PC-9 (cell line): ENCODE data around the gene S100A6. TPM values are rescaled to one million over a fixed set of nuclear protein-coding genes. Genes with fewer than 3 reads are reported as not detected.

ENCODE experiments used
- BruUV-seq: library from RNA; stranded (reverse); fragments of 400-500 nt; replicated peaks from 2 replicates; lab custom pipeline; 2021; lab: Mats Ljungman, UMichigan
- CTCF ChIA-PET: fragments of 300-600 bp; sonication (Branson Sonifier 250); formaldehyde crosslinking; loops from one replicate; lab custom pipeline; 2022; ENCODE audit warnings: antibody characterized with exemption; lab: Charles Lee
- POLR2A ChIA-PET: fragments of 300-600 bp; sonication (Branson Sonifier 250); formaldehyde crosslinking; loops from one replicate; lab custom pipeline; 2022; ENCODE audit warnings: antibody characterized with exemption; ENCODE audit not compliant: unreplicated experiment; lab: Charles Lee
- DNase-seq, 2 experiments: peaks; one replicate each; pipeline versions ENCODE4 v3.0.0 to v3.0.0-alpha.2; 2015 to 2022; ENCODE audit warnings: mixed read lengths in 1 of 2
- H2AFZ ChIP-seq: fragments of 200-600 bp; sonication (generic); 2 replicates; pipeline ENCODE4 v1.8.1; 2017; ENCODE audit warnings: antibody characterized with exemption
- H3F3A ChIP-seq: fragments of 200-600 bp; sonication (generic); 2 replicates; pipeline ENCODE4 v1.8.1; 2017; ENCODE audit warnings: antibody characterized with exemption, mild to moderate bottlenecking, low read depth; ENCODE audit not compliant: insufficient read depth
- H3K27ac ChIP-seq: fragments of 200-600 bp; sonication (generic); 2 replicates; pipeline ENCODE4 v1.6.1; 2016; ENCODE audit warnings: mixed run types
- H3K27me3 ChIP-seq: fragments of 200-600 bp; sonication (generic); 2 replicates; pipeline ENCODE4 v1.6.1; 2016; ENCODE audit warnings: low read depth, mixed run types; ENCODE audit not compliant: insufficient read depth
- H3K36me3 ChIP-seq: fragments of 200-600 bp; sonication (generic); 2 replicates; pipeline ENCODE4 v1.6.1; 2016; ENCODE audit warnings: low read depth, mixed run types
- H3K4me1 ChIP-seq: fragments of 200-600 bp; sonication (generic); replicated peaks from 2 replicates; pipeline ENCODE4 v1.6.1; 2016; ENCODE audit warnings: mixed run types; ENCODE audit not compliant: insufficient read depth
- H3K4me2 ChIP-seq: fragments of 200-600 bp; sonication (generic); 2 replicates; pipeline ENCODE4 v1.6.1; 2017; ENCODE audit warnings: mixed run types
- H3K4me3 ChIP-seq: fragments of 200-600 bp; sonication (generic); 2 replicates; pipeline ENCODE4 v1.6.1; 2016; ENCODE audit warnings: mixed run types
- H3K79me2 ChIP-seq: fragments of 200-600 bp; sonication (generic); 2 replicates; pipeline ENCODE4 v1.6.1; 2017; ENCODE audit warnings: low read depth, mixed run types
- H3K9me2 ChIP-seq: fragments of 200-600 bp; sonication (generic); 2 replicates; pipeline ENCODE4 v1.8.1; 2017; ENCODE audit warnings: mild to moderate bottlenecking; ENCODE audit not compliant: insufficient read depth
- H3K9me3 ChIP-seq: fragments of 200-600 bp; sonication (generic); 2 replicates; pipeline ENCODE4 v1.8.1; 2016; ENCODE audit warnings: low read depth; ENCODE audit not compliant: insufficient read depth
- H4K20me1 ChIP-seq: fragments of 200-600 bp; sonication (generic); 2 replicates; pipeline ENCODE4 v1.8.1; 2017; ENCODE audit not compliant: insufficient read depth
- EZH2 ChIP-seq: fragments of 200-600 bp; sonication (generic); IDR thresholded peaks from 2 replicates; pipeline ENCODE4 v1.8.0; 2017; ENCODE audit warnings: antibody characterized with exemption, low read depth
- intact Hi-C: fragments of 100-400 bp; cut with micrococcal nuclease; formaldehyde crosslinking; loops from one replicate; pipeline ENCODE4 v1.10.0; 2022; ENCODE audit not compliant: unreplicated experiment
- total RNA-seq: library from RNA; stranded (reverse); gene quantifications from 2 replicates; pipeline ENCODE4 v1.2.3, GENCODE V29; 2021
- TF ChIP-seq, protein P1 (sequence below): fragments of 200-600 bp; sonication (generic); conservative IDR thresholded peaks from 2 replicates; pipeline ENCODE4 v1.6.1; 2017; ENCODE audit warnings: mixed run types, antibody characterized with exemption, mild to moderate bottlenecking, moderate library complexity

The S100A6 gene
- total RNA-seq, 1 experiment from 2014 or later: 994 TPM

DNA sequence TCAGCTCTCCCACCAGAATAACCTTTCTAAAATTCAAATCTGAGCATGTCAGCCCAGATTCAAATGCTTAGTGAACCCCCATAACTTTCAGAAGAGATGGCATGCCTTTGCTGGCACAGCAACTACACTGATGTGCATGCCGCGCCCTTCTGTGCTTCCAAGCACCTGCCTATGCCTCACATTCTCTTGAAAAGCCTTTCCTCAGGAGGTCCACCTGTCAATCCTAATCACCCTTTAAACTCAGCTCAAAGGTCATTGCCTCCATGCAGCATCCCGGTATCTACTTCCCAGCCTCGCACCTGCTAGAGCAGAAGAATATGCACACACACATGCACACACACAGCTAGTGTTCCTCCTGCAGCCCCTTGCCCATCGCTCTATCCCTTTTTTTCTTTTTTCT lies 35.1 kb upstream of the S100A6 start:
- Histone ChIP-seq H3K4me3 (no peak overlapping the region), H3K27me3 (no peaks in the 10 kb centered on the region), H3K9me2 (no peaks in the 10 kb centered on the region), H2AFZ (no peak overlapping the region), H3K36me3 (no peaks in the 10 kb centered on the region), H4K20me1 (no peaks in the 10 kb centered on the region), H3K79me2 (no peaks in the 10 kb centered on the region), H3K4me2 (no peak overlapping the region), H3K4me1 (peaks cover 44% of the 10 kb centered on the region), H3K27ac (no peak overlapping the region), H3K9me3 (no peaks in the 10 kb centered on the region), H3F3A (peaks cover 33% of the 10 kb centered on the region)
- TF ChIP-seq EZH2: no peak
- TF ChIP-seq, protein P1, sequence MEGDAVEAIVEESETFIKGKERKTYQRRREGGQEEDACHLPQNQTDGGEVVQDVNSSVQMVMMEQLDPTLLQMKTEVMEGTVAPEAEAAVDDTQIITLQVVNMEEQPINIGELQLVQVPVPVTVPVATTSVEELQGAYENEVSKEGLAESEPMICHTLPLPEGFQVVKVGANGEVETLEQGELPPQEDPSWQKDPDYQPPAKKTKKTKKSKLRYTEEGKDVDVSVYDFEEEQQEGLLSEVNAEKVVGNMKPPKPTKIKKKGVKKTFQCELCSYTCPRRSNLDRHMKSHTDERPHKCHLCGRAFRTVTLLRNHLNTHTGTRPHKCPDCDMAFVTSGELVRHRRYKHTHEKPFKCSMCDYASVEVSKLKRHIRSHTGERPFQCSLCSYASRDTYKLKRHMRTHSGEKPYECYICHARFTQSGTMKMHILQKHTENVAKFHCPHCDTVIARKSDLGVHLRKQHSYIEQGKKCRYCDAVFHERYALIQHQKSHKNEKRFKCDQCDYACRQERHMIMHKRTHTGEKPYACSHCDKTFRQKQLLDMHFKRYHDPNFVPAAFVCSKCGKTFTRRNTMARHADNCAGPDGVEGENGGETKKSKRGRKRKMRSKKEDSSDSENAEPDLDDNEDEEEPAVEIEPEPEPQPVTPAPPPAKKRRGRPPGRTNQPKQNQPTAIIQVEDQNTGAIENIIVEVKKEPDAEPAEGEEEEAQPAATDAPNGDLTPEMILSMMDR: no peak
- CTCF ChIA-PET: interaction anchor here (0.6 to 1.0 kb wide), 4 partner anchors 31 to 361 kb away, joined by 5 to 13 read pairs (median 12); no protein-coding TSS in a partner anchor
- DNase-seq: no peak
- intact Hi-C loops: loop anchor here (5.0 kb wide), 1 partner anchor 86 kb away; the partner anchor contains the start of gene SNAPIN
- no TSS peak for BruUV-seq
- POLR2A ChIA-PET: no interaction called here

GRCh38 chr1:153569465-153569864 lies 33.7 kb upstream of the S100A6 start:
- Histone ChIP-seq H3K27me3 (no peaks in the 10 kb centered on the region), H3K79me2 (no peaks in the 10 kb centered on the region), H3K9me3 (no peaks in the 10 kb centered on the region), H2AFZ (no peak overlapping the region), H3F3A (peaks cover 46% of the 10 kb centered on the region), H3K27ac (no peak overlapping the region), H3K4me2 (no peak overlapping the region), H3K4me3 (no peak overlapping the region), H4K20me1 (no peaks in the 10 kb centered on the region), H3K36me3 (no peaks in the 10 kb centered on the region), H3K9me2 (no peaks in the 10 kb centered on the region), H3K4me1 (peaks cover 59% of the 10 kb centered on the region)
- ChIA-PET CTCF (interaction anchor here (2.9 kb wide), 1 partner anchor 58 kb away, joined by 10 read pairs; the partner anchor contains the start of gene S100A13), POLR2A (no interaction called here)
- DNase-seq: no peak
- TF ChIP-seq, protein P1: no peak
- TF ChIP-seq EZH2: no peak
- intact Hi-C loops: loop anchor here (2.0 to 10.0 kb wide), 4 partner anchors 217 to 613 kb away; partner anchors contain the start of genes CREB3L4, RAB13 and SLC39A1
- BruUV-seq: no TSS peak

- no peaks in the 10 kb centered on the region for H3K9me2 ChIP-seq
- H3K4me3 ChIP-seq: peak overlapping the region; percentile 29; the same call in 1 of the 2 replicates
- no peak for TF ChIP-seq EZH2
- TF ChIP-seq, protein P1: peak; percentile 98
- intact Hi-C loops: loop anchor here (1.0 to 10.0 kb wide), 11 partner anchors 35 to 614 kb away; partner anchors contain the start of genes CHTOP, CREB3L4, RAB13 and SLC39A1
- no peaks in the 10 kb centered on the region for H3K27me3 ChIP-seq
- peak; percentile 85 to 94 for DNase-seq
- H2AFZ ChIP-seq: peak overlapping the region; percentile 76
- H3K4me2 ChIP-seq: peak overlapping the region; percentile 72
- H3K9me3 ChIP-seq: no peaks in the 10 kb centered on the region
- H3K4me1 ChIP-seq: peaks cover 63% of the 10 kb centered on the region
- H3K79me2 ChIP-seq: no peaks in the 10 kb centered on the region
- no peaks in the 10 kb centered on the region for H4K20me1 ChIP-seq
- POLR2A ChIA-PET: interaction anchor here (0.6 to 1.7 kb wide), 12 partner anchors 22 to 1403 kb away, joined by 3 to 12 read pairs (median 4); partner anchors contain the start of genes CHTOP, RPS27 and S100A6
- CTCF ChIA-PET: interaction anchor here (0.6 to 2.9 kb wide), 9 partner anchors 19 to 211 kb away, joined by 3 to 13 read pairs (median 10); partner anchors contain the start of genes S100A13, S100A5, S100A6 and S100A9
- BruUV-seq: TSS peak; percentile 42
- H3K27ac ChIP-seq: peak overlapping the region; percentile 97
- peaks cover 40% of the 10 kb centered on the region for H3F3A ChIP-seq
- no peaks in the 10 kb centered on the region for H3K36me3 ChIP-seq
These were observed 32.7 kb upstream of the S100A6 start for GRCh38 chr1:153568367-153569099.
